CD14-positive monocyte (primary cell): ENCODE results near the gene CXXC5. TPM values are rescaled to one million over a fixed set of nuclear protein-coding genes. Genes with fewer than 3 reads are reported as not detected.
A peak's percentile ranks its signal among the peaks of the same experiment; 100 is the strongest.

ENCODE experiments used
- DNase-seq, 3 donors: peaks; one replicate each; pipeline ENCODE4 v3.0.0-alpha.2; 2011 to 2022
- H2AFZ ChIP-seq: 2 replicates; pipeline ENCODE4 v1.6.0; 2012; ENCODE audit warnings: mild to moderate bottlenecking, low read depth, low read length, inconsistent platforms; ENCODE audit not compliant: insufficient read depth, poor library complexity, severe bottlenecking
- H3K27ac ChIP-seq, 2 donors: 1 replicate in 1 of 2; 2 replicates in 1 of 2; pipeline ENCODE4 v1.5.1; 2012 to 2013; ENCODE audit warnings: low read length in 2 of 2, control low read depth in 1 of 2, inconsistent platforms in 1 of 2, low read depth in 1 of 2, mild to moderate bottlenecking in 1 of 2
- H3K27me3 ChIP-seq, 2 donors: one replicate each; pipeline versions ENCODE4 v1.6.0 to v1.6.1; 2011 to 2013; ENCODE audit warnings: low read length in 2 of 2; ENCODE audit not compliant: control insufficient read depth in 2 of 2, insufficient read depth in 2 of 2
- H3K36me3 ChIP-seq, 2 donors: replicated peaks in 1 of 2; 1 replicate in 1 of 2; 2 replicates in 1 of 2; pipeline versions ENCODE4 v1.5.1 to v1.6.1; 2012 to 2013; ENCODE audit warnings: low read length in 2 of 2, control low read depth in 1 of 2, inconsistent platforms in 1 of 2, mild to moderate bottlenecking in 1 of 2; ENCODE audit not compliant: insufficient read depth in 2 of 2, control insufficient read depth in 1 of 2
- H3K4me1 ChIP-seq, 2 donors: 1 replicate in 1 of 2; 2 replicates in 1 of 2; pipeline versions ENCODE4 v1.5.1 to v1.6.1; 2012 to 2013; ENCODE audit warnings: low read length in 2 of 2, control low read depth in 1 of 2, inconsistent platforms in 1 of 2, mild to moderate bottlenecking in 1 of 2, moderate library complexity in 1 of 2; ENCODE audit not compliant: insufficient read depth in 2 of 2, control insufficient read depth in 1 of 2
- H3K4me2 ChIP-seq: replicated peaks from 2 replicates; pipeline ENCODE3; 2012; ENCODE audit warnings: low read length, moderate library complexity, mild to moderate bottlenecking; ENCODE audit not compliant: poor library complexity, severe bottlenecking; ENCODE audit errors: extremely low read depth
- H3K4me3 ChIP-seq, 3 experiments: fragments of 200-600 bp in 1 of 3; sonication (generic) in 1 of 3; replicated peaks in 1 of 3; 1 replicate in 2 of 3; 2 replicates in 1 of 3; pipeline ENCODE4 v1.5.1; 2011 to 2013; ENCODE audit warnings: low read length in 3 of 3, mild to moderate bottlenecking in 3 of 3, control low read depth in 2 of 3, low read depth in 2 of 3, inconsistent platforms in 1 of 3, moderate library complexity in 1 of 3
- H3K79me2 ChIP-seq: 2 replicates; pipeline ENCODE4 v1.6.0; 2012; ENCODE audit warnings: mild to moderate bottlenecking, control low read depth, inconsistent platforms, low read length, moderate library complexity; ENCODE audit not compliant: insufficient read depth
- H3K9ac ChIP-seq: 2 replicates; pipeline ENCODE4 v1.6.0; 2017; ENCODE audit warnings: low read length, mild to moderate bottlenecking; ENCODE audit not compliant: insufficient read depth, poor library complexity, severe bottlenecking
- H3K9me3 ChIP-seq, 2 donors: replicated peaks in 1 of 2; 1 replicate in 1 of 2; 2 replicates in 1 of 2; pipeline versions ENCODE4 v1.5.1 to v1.6.1; 2012 to 2013; ENCODE audit warnings: low read length in 2 of 2, control low read depth in 1 of 2; ENCODE audit not compliant: control insufficient read depth in 1 of 2, insufficient read depth in 1 of 2
- H4K20me1 ChIP-seq: 2 replicates; pipeline ENCODE4 v1.6.0; 2012; ENCODE audit warnings: mild to moderate bottlenecking, low read length, control low read depth, moderate library complexity; ENCODE audit not compliant: insufficient read depth
- H3K27ac Mint-ChIP-seq, 7 donors: one replicate each; pipeline ENCODE4 v1.8.0; 2020; ENCODE audit warnings: mild to moderate bottlenecking in 7 of 7, mixed read lengths in 7 of 7, moderate library complexity in 6 of 7, inconsistent platforms in 2 of 7
- H3K27me3 Mint-ChIP-seq, 3 donors: one replicate each; pipeline ENCODE4 v1.8.0; 2021 to 2022; ENCODE audit warnings: low read depth in 3 of 3, mild to moderate bottlenecking in 3 of 3, mixed read lengths in 3 of 3, moderate library complexity in 3 of 3, inconsistent platforms in 1 of 3
- H3K36me3 Mint-ChIP-seq, 2 donors: one replicate each; pipeline ENCODE4 v1.8.0; 2020; ENCODE audit warnings: mixed read lengths in 2 of 2, inconsistent platforms in 1 of 2, mild to moderate bottlenecking in 1 of 2
- H3K4me1 Mint-ChIP-seq: one replicate; pipeline ENCODE4 v1.8.0; 2020; ENCODE audit warnings: mild to moderate bottlenecking, mixed read lengths
- H3K4me3 Mint-ChIP-seq, 2 donors: one replicate each; pipeline ENCODE4 v1.8.0; 2020; ENCODE audit warnings: mild to moderate bottlenecking in 2 of 2, mixed read lengths in 2 of 2, moderate library complexity in 1 of 2
- H3K9me3 Mint-ChIP-seq, 7 donors: one replicate each; pipeline ENCODE4 v1.8.0; 2020 to 2022; ENCODE audit warnings: mixed read lengths in 7 of 7, mild to moderate bottlenecking in 6 of 7, moderate library complexity in 6 of 7, inconsistent platforms in 2 of 7
- WGBS: methylation state at CpG from one replicate; pipeline ENCODE4 v1.1.5; 2013; ENCODE audit warnings: missing lambda C conversion rate; ENCODE audit not compliant: insufficient coverage; 5-methylcytosine and 5-hydroxymethylcytosine counted together
- intact Hi-C, 2 donors: fragments of 100-400 bp; cut with micrococcal nuclease; formaldehyde crosslinking; loops; one replicate each; pipeline versions ENCODE4 v1.15.0 to v1.15.1; 2023
- polyA plus RNA-seq, 3 donors: library from polyadenylated mRNA; depleted of rRNA in 1 of 3; unstranded in 2 of 3; stranded (reverse) in 1 of 3; fragments of 300-500 nt in 2 of 3; fragments of >200 nt in 1 of 3; fragmentation: Illumina TruSeq in 2 of 3; gene quantifications; 1 replicate in 2 of 3; 2 replicates in 1 of 3; pipeline ENCODE4 v1.2.3, GENCODE V29; 2012 to 2021
- TF ChIP-seq, protein P1 (sequence below): fragments of 200-600 bp; IDR thresholded peaks from one replicate; pipeline ENCODE4 v1.8.0; 2022; ENCODE audit warnings: antibody characterized with exemption, mild to moderate bottlenecking

The CXXC5 gene
- polyA plus RNA-seq, 3 donors = 22.4 to 37.2 (median 33.7) TPM

DNA sequence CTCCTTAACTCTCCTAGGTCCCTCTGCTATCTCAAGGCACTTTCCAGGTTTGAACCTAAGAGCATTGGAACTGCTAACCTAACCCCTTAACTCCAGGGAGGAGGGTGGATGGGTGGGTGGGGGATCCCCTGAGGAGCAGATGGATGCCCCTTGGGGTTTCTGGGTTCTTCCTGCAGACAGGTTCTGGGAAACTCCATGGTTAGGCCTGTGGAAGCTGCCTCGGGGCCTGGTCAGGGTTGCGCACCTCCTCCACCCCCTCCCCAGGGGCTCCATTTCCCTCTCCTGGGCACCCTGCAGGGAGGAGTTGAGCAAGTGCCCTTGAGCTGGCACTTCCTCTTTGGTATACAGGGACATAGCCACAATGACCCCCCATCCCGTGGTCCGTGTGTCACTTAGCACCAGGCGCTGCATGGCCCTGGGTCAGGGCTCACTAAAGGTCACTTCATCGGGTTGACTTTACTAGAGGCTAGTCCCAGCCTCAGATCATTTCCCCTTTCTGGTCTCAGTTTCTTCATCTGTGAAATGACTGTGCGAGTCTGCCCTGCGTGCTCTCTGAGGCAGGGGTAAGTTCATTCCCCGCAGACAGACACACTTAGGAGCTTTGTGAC lies 16.0 kb downstream of the CXXC5 start:
- WGBS = 0% methylated on average over 8 of the region's 9 CpGs
- H2AFZ ChIP-seq = no peak overlapping the region
- Mint-ChIP-seq H3K4me1 (peaks cover 86% of the 10 kb centered on the region), H3K27me3 (peaks cover 2 to 11% (median 4%) of the 10 kb centered on the region in 3 donors), H3K36me3 (peaks cover 24 to 29% of the 10 kb centered on the region in 2 donors), H3K9me3 (no peaks in the 10 kb centered on the region), H3K4me3 (peak overlapping the region in 1 of 2 donors; percentile 51), H3K27ac (peak overlapping the region; percentile 95 to 99 (median 97))
- intact Hi-C loops = loop anchor here in 1 of 2 donors (2.0 kb wide), 1 partner anchor 13 kb away; no protein-coding TSS in a partner anchor
- H3K79me2 ChIP-seq = peaks cover 62% of the 10 kb centered on the region
- H3K4me1 ChIP-seq = peaks cover 96 to 98% of the 10 kb centered on the region in 2 donors
- peak overlapping the region; percentile 64 for H3K9ac ChIP-seq
- DNase-seq = peak; percentile 100
- H3K4me2 ChIP-seq = peak overlapping the region; percentile 48
- H3K4me3 ChIP-seq = peak overlapping the region in 1 of 3 experiments; percentile 41
- H3K27me3 ChIP-seq = peaks cover 0 to 1% of the 10 kb centered on the region in 2 donors
- no peaks in the 10 kb centered on the region for H3K9me3 ChIP-seq
- H3K36me3 ChIP-seq = no peaks in the 10 kb centered on the region
- TF ChIP-seq, protein P1, sequence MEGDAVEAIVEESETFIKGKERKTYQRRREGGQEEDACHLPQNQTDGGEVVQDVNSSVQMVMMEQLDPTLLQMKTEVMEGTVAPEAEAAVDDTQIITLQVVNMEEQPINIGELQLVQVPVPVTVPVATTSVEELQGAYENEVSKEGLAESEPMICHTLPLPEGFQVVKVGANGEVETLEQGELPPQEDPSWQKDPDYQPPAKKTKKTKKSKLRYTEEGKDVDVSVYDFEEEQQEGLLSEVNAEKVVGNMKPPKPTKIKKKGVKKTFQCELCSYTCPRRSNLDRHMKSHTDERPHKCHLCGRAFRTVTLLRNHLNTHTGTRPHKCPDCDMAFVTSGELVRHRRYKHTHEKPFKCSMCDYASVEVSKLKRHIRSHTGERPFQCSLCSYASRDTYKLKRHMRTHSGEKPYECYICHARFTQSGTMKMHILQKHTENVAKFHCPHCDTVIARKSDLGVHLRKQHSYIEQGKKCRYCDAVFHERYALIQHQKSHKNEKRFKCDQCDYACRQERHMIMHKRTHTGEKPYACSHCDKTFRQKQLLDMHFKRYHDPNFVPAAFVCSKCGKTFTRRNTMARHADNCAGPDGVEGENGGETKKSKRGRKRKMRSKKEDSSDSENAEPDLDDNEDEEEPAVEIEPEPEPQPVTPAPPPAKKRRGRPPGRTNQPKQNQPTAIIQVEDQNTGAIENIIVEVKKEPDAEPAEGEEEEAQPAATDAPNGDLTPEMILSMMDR = no peak
- no peaks in the 10 kb centered on the region for H4K20me1 ChIP-seq
- peak overlapping the region; percentile 90 to 97 for H3K27ac ChIP-seq

DNA sequence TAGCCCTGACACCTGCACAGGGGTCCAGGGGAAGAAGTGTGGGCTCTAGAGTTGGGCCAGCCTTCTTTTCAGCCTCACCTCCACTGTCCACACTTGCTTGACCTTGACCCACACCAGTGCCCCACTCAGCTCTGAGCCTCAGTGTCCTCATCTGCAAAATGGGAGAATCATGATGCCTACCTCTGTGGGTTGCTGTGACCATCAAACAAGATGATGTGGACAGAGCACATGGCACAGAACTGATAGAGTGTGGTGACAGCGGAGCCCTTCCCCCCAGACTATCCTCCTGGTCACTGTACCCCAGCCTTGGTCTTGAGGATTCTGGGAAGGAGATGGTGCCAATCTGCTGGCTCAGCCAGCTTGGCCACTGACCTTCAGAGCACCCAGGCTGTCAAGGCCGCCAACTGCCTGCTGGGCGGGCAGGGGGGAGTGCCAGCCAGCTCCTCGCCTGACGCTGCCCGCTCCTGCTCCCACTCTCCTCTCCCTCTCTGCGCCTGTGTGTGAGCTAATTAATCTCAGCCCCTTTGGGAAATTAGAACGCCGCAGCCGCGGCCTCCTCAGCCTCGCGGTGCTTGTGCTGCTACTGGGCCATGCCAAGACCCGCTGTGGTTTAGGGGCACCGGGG lies 16.7 kb downstream of the CXXC5 start:
- Mint-ChIP-seq H3K27ac (peak overlapping the region; percentile 95 to 99 (median 97)), H3K9me3 (no peaks in the 10 kb centered on the region), H3K27me3 (peaks cover 5 to 15% (median 10%) of the 10 kb centered on the region in 3 donors), H3K36me3 (peaks cover 28 to 32% of the 10 kb centered on the region in 2 donors), H3K4me1 (peaks cover 89% of the 10 kb centered on the region), H3K4me3 (peak overlapping the region in 1 of 2 donors; percentile 51)
- H2AFZ ChIP-seq = no peak overlapping the region
- peaks cover 0 to 8% of the 10 kb centered on the region in 2 donors for H3K27me3 ChIP-seq
- 66% methylated on average over 10 of the region's 15 CpGs for WGBS
- H3K4me3 ChIP-seq = peak overlapping the region in 1 of 3 experiments; percentile 28
- TF ChIP-seq, protein P1 = no peak
- intact Hi-C loops = loop anchor here in 1 of 2 donors (2.0 kb wide), 1 partner anchor 14 kb away; no protein-coding TSS in a partner anchor
- no peaks in the 10 kb centered on the region for H3K9me3 ChIP-seq
- peak overlapping the region; percentile 48 for H3K4me2 ChIP-seq
- no peak for DNase-seq
- H3K9ac ChIP-seq = peak overlapping the region; percentile 64
- no peaks in the 10 kb centered on the region for H4K20me1 ChIP-seq
- peaks cover 96 to 98% of the 10 kb centered on the region in 2 donors for H3K4me1 ChIP-seq
- peaks cover 63% of the 10 kb centered on the region for H3K79me2 ChIP-seq
- no peaks in the 10 kb centered on the region for H3K36me3 ChIP-seq
- H3K27ac ChIP-seq = peak overlapping the region; percentile 90 to 97
